ENCODE data around the gene IRAK2. TPM values are rescaled to one million over a fixed set of nuclear protein-coding genes. Genes with fewer than 3 reads are reported as not detected.

The IRAK2 gene
- total RNA-seq, 2 donors from 2014 or later: 1.1 to 2.8 TPM

DNA sequence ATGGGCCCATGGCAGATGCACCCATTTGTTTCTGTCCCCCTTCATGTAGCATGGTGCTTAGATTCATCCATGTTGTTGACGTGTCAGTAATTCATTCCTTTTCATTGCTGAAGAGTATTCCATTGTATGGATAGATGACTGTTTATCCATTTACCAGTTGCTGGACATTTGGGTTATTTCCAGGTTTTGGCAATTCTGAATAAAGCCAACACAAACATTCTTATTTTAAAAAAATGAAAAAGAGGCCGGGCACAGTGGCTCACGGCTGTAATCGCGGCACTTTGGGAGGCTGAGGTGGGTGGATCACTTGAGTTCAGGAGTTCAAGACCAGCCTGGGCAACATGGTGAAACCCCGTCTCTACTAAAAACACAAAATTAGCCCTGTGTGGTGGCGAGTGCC lies 64.9 kb downstream of the IRAK2 start:
- Histone ChIP-seq H3K27me3 (no peaks in the 10 kb centered on the region), H3K4me3 (no peak overlapping the region), H3K4me1 (no peaks in the 10 kb centered on the region), H3K27ac (no peak overlapping the region), H3K36me3 (no peaks in the 10 kb centered on the region), H3K9me3 (no peaks in the 10 kb centered on the region)
- DNase-seq (ENCODE audit: low spot score): no peak
- TF ChIP-seq, protein P1, sequence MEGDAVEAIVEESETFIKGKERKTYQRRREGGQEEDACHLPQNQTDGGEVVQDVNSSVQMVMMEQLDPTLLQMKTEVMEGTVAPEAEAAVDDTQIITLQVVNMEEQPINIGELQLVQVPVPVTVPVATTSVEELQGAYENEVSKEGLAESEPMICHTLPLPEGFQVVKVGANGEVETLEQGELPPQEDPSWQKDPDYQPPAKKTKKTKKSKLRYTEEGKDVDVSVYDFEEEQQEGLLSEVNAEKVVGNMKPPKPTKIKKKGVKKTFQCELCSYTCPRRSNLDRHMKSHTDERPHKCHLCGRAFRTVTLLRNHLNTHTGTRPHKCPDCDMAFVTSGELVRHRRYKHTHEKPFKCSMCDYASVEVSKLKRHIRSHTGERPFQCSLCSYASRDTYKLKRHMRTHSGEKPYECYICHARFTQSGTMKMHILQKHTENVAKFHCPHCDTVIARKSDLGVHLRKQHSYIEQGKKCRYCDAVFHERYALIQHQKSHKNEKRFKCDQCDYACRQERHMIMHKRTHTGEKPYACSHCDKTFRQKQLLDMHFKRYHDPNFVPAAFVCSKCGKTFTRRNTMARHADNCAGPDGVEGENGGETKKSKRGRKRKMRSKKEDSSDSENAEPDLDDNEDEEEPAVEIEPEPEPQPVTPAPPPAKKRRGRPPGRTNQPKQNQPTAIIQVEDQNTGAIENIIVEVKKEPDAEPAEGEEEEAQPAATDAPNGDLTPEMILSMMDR (IDR thresholded peaks at IDR 0.05): no peak

DNA sequence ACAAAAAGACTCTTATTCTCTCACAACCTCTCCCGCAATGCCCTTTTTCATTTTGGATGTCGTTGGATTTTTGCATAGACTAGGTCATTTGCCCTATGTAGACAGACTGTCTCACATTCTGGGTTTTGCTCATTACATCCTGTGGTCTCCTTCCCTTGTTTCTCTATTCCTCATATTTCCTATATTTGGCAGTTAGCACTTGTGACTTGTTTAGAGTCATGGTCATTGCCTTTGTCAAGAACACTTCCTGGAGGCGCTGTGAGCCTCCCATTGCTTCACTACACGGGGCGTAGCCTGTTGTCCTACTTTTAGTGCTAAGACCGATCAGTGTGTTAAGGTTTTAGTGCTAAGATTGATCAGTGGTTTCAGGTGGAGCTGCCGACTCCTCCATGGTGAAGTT lies 67.4 kb downstream of the IRAK2 start:
- Histone ChIP-seq H3K36me3 (no peaks in the 10 kb centered on the region), H3K27ac (no peak overlapping the region), H3K27me3 (no peaks in the 10 kb centered on the region), H3K4me1 (no peaks in the 10 kb centered on the region), H3K9me3 (no peaks in the 10 kb centered on the region), H3K4me3 (no peak overlapping the region)
- TF ChIP-seq, protein P1 (IDR thresholded peaks at IDR 0.05): no peak
- no peak for DNase-seq (ENCODE audit: low spot score)

DNA sequence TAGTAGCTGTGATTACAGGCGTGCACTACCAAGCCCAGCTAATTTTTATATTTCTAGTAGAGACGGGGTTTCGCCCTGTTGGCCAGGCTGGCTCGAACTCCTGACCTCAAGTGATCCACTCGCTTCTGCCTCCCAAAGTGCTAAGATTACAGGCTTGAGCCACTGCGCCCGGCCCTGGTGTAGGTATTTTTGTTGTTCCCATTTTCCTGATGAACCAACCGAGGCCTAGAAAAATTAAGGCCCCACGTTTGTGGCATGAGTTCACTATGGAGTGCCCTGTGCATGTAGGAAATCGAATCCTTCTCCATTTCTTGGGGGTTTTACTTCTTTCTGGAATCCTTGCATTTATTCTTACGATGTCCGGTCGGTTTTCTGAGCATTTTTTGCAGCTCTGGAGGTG lies 69.3 kb downstream of the IRAK2 start:
- no peaks in the 10 kb centered on the region for H3K4me1 ChIP-seq
- TF ChIP-seq, protein P1 (IDR thresholded peaks at IDR 0.05): no peak
- no peaks in the 10 kb centered on the region for H3K9me3 ChIP-seq
- no peaks in the 10 kb centered on the region for H3K27me3 ChIP-seq
- H3K27ac ChIP-seq: no peak overlapping the region
- no peak for DNase-seq (ENCODE audit: low spot score)
- no peak overlapping the region for H3K4me3 ChIP-seq
- H3K36me3 ChIP-seq: no peaks in the 10 kb centered on the region

DNA sequence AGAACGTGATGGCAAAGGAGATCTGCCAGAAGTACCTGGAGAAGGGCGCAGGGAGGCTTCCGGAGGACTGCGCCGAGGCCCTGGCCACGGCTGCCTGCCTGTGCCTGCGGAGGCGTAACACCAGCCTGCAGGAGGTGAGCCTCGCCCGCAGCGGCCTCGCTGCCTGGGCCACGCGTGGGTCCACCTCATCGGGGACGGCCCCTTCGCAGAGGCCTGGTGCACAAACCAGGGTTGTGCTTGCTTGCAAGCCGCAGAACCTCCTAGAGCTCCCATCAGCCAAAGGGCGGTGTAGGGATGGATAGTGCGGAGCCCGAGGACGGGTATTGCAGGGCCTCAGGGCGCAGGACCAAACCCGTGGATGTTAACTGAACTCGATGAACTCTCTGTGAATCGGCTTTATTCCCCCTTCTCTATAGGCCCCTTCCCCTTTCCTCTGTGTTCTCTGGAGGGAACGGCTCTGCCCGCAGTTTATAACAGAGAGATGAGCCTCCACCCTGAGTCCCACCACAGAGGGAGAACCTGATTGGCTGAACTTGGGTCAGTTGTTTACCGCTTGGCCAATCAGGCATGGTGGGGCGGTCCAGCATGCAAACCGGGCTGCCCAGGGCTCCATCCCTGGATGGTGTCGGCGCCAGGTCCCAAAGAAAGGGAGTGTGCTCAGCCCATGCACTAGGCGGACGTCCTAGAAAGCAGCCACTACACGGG lies 70.0 kb downstream of the IRAK2 start:
- H3K36me3 ChIP-seq: no peaks in the 10 kb centered on the region
- H3K27ac ChIP-seq: no peak overlapping the region
- H3K9me3 ChIP-seq: no peaks in the 10 kb centered on the region
- H3K27me3 ChIP-seq: no peaks in the 10 kb centered on the region
- no peak overlapping the region for H3K4me3 ChIP-seq
- TF ChIP-seq, protein P1 (IDR thresholded peaks at IDR 0.05): no peak
- no peaks in the 10 kb centered on the region for H3K4me1 ChIP-seq
- no peak for DNase-seq (ENCODE audit: low spot score)

DNA sequence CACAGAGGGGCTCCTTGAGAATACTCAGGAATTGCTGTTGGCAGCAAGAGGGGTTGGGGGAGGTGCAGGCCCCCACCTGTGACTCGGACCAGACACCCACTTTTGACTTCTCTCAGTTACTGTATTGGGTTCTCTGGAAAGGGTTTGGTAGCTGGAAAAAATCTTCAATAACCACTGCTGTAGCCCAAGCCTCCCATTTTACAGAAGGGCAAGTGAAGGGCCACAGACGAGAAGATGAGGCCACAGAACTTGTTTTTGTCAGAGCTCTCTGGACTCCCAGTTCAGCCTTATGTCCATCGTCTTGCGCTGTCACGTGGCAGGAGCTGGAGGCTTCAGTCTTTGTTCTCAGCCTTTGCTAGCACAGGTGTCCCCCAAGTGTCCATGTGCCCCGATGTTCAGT lies 70.8 kb downstream of the IRAK2 start:
- no peaks in the 10 kb centered on the region for H3K27me3 ChIP-seq
- DNase-seq (ENCODE audit: low spot score): no peak
- H3K27ac ChIP-seq: no peak overlapping the region
- no peaks in the 10 kb centered on the region for H3K4me1 ChIP-seq
- TF ChIP-seq, protein P1 (IDR thresholded peaks at IDR 0.05): no peak
- H3K9me3 ChIP-seq: no peaks in the 10 kb centered on the region
- no peak overlapping the region for H3K4me3 ChIP-seq
- no peaks in the 10 kb centered on the region for H3K36me3 ChIP-seq
